Astrocyte (in vitro differentiated cells and primary cell): ENCODE measurements around the gene LCN10.

Experiments
- EZH2 ChIP-seq: IDR thresholded peaks from 2 replicates; pipeline ENCODE4 v1.6.1; 2012; ENCODE audit warnings: mild to moderate bottlenecking, low read length, inconsistent platforms; ENCODE audit not compliant: insufficient read depth
- TF ChIP-seq, protein P1 (sequence below): IDR thresholded peaks from 2 replicates; pipeline ENCODE4 v1.5.1; 2011; ENCODE audit warnings: low read depth, mild to moderate bottlenecking, inconsistent platforms, low read length, moderate library complexity; ENCODE audit not compliant: insufficient read depth

DNA sequence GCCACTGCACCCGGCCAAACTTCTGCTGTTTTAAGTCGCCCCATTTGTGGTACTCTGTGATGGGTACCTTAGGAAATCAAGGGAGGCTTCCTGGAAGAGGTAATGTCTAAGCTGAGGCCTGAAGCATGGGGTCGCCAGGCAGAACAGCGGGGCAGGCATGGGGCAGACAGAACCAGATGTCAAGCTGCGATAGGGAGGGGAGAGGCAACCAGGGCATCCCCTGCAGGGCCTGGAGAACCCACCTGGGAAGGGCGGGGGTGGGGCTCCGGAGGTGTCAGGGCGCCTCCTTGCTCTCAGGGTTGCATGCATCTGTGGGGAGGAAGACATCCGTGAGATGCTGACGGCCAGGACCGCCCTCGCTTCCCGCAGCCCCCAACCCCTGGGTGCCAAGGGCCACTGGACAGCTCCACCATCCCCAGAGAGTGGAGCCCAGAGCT is 18.8 kb upstream of the LCN10 start:
- TF ChIP-seq EZH2 = no peak
- TF ChIP-seq, protein P1, sequence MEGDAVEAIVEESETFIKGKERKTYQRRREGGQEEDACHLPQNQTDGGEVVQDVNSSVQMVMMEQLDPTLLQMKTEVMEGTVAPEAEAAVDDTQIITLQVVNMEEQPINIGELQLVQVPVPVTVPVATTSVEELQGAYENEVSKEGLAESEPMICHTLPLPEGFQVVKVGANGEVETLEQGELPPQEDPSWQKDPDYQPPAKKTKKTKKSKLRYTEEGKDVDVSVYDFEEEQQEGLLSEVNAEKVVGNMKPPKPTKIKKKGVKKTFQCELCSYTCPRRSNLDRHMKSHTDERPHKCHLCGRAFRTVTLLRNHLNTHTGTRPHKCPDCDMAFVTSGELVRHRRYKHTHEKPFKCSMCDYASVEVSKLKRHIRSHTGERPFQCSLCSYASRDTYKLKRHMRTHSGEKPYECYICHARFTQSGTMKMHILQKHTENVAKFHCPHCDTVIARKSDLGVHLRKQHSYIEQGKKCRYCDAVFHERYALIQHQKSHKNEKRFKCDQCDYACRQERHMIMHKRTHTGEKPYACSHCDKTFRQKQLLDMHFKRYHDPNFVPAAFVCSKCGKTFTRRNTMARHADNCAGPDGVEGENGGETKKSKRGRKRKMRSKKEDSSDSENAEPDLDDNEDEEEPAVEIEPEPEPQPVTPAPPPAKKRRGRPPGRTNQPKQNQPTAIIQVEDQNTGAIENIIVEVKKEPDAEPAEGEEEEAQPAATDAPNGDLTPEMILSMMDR = no peak
